Panc1 (cell line): ENCODE measurements around the gene PPP1R9A.

Source experiments
- POLR2AphosphoS5 ChIP-seq: IDR thresholded peaks from 2 replicates; pipeline ENCODE4 v1.6.1; 2012; ENCODE audit warnings: mild to moderate bottlenecking, low read depth, low read length, moderate library complexity
- TF ChIP-seq, protein P1 (sequence below): fragments of 450-650 bp; IDR thresholded peaks from 2 replicates; pipeline ENCODE4 v1.5.1; 2017; ENCODE audit warnings: mild to moderate bottlenecking

DNA sequence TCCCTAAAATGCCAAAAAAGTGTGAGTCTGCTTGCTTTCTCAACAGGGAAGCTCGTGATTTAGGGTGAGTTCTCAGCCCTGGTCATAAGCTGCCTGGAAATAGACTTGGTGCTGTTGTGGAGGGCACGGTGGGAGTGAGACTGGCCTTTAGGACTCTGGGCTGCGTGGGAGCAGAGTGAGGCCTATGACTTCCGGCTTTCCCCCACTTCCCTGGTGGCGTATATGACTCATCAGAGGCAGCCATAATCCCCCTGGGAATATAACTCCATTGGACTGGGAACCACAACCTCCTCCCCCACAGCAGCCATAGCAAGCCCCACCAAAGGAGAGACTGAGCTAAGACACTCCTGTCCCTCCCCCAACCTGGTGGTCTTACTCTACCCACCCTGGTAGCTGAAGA is 321.9 kb downstream of the PPP1R9A start:
- TF ChIP-seq, protein P1, sequence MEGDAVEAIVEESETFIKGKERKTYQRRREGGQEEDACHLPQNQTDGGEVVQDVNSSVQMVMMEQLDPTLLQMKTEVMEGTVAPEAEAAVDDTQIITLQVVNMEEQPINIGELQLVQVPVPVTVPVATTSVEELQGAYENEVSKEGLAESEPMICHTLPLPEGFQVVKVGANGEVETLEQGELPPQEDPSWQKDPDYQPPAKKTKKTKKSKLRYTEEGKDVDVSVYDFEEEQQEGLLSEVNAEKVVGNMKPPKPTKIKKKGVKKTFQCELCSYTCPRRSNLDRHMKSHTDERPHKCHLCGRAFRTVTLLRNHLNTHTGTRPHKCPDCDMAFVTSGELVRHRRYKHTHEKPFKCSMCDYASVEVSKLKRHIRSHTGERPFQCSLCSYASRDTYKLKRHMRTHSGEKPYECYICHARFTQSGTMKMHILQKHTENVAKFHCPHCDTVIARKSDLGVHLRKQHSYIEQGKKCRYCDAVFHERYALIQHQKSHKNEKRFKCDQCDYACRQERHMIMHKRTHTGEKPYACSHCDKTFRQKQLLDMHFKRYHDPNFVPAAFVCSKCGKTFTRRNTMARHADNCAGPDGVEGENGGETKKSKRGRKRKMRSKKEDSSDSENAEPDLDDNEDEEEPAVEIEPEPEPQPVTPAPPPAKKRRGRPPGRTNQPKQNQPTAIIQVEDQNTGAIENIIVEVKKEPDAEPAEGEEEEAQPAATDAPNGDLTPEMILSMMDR, result no peak
- no peak for TF ChIP-seq POLR2AphosphoS5
